MM.1S (cell line): ENCODE data around the gene PPP1R11.

Experiments used
- DNase-seq: peaks from one replicate; pipeline ENCODE4 v3.0.0-alpha.2; 2015
- H2AFZ ChIP-seq: fragments of 300-600 bp; sonication (generic); 2 replicates; pipeline ENCODE4 v1.6.0; 2016; ENCODE audit warnings: antibody characterized with exemption, low read length
- H3F3A ChIP-seq: fragments of 300-600 bp; sonication (generic); 2 replicates; pipeline ENCODE4 v1.6.1; 2016; ENCODE audit warnings: mild to moderate bottlenecking, antibody characterized with exemption, low read length, moderate library complexity, mixed read lengths; ENCODE audit not compliant: insufficient read depth
- H3K27ac ChIP-seq: fragments of 300-600 bp; sonication (generic); 2 replicates; pipeline ENCODE4 v1.5.1; 2016; ENCODE audit warnings: mild to moderate bottlenecking, low read length
- H3K27me3 ChIP-seq: fragments of 300-600 bp; sonication (generic); replicated peaks from 2 replicates; pipeline ENCODE4 v1.6.0; 2016; ENCODE audit warnings: low read length; ENCODE audit not compliant: insufficient read depth
- H3K36me3 ChIP-seq: fragments of 300-600 bp; sonication (generic); replicated peaks from 2 replicates; pipeline ENCODE4 v1.6.1; 2016; ENCODE audit warnings: mild to moderate bottlenecking, low read length, mixed read lengths; ENCODE audit not compliant: insufficient read depth
- H3K4me1 ChIP-seq: fragments of 300-600 bp; sonication (generic); 2 replicates; pipeline ENCODE4 v1.6.1; 2016; ENCODE audit warnings: low read length, mixed read lengths
- H3K4me2 ChIP-seq: fragments of 300-600 bp; sonication (generic); 2 replicates; pipeline ENCODE4 v1.6.0; 2016; ENCODE audit warnings: low read depth, low read length
- H3K4me3 ChIP-seq: fragments of 300-600 bp; sonication (generic); 2 replicates; pipeline ENCODE4 v1.5.1; 2016; ENCODE audit warnings: low read length, mixed read lengths
- H3K79me2 ChIP-seq: fragments of 300-600 bp; sonication (generic); 2 replicates; pipeline ENCODE4 v1.6.1; 2016; ENCODE audit warnings: mixed run types, low read length, mixed read lengths
- H3K9ac ChIP-seq: fragments of 300-600 bp; sonication (generic); 2 replicates; pipeline ENCODE4 v1.6.1; 2016; ENCODE audit warnings: low read length, mixed read lengths
- H3K9me2 ChIP-seq: fragments of 300-600 bp; sonication (generic); replicated peaks from 2 replicates; pipeline ENCODE4 v1.6.1; 2016; ENCODE audit warnings: mild to moderate bottlenecking, low read length, mixed read lengths; ENCODE audit not compliant: insufficient read depth
- H3K9me3 ChIP-seq: fragments of 300-600 bp; sonication (generic); replicated peaks from 2 replicates; pipeline ENCODE4 v1.6.1; 2016; ENCODE audit warnings: mild to moderate bottlenecking, low read length, mixed read lengths; ENCODE audit not compliant: insufficient read depth
- H4K20me1 ChIP-seq: fragments of 300-600 bp; sonication (generic); 2 replicates; pipeline ENCODE4 v1.6.1; 2016; ENCODE audit warnings: mild to moderate bottlenecking, low read length, moderate library complexity, mixed read lengths; ENCODE audit not compliant: insufficient read depth
- CTCF ChIP-seq: fragments of 300-600 bp; sonication (generic); IDR thresholded peaks from 2 replicates; pipeline ENCODE4 v1.5.1; 2016; ENCODE audit warnings: antibody characterized with exemption, low read length, mixed read lengths
- EZH2 ChIP-seq: fragments of 300-600 bp; sonication (generic); optimal IDR thresholded peaks from 2 replicates; pipeline ENCODE3; 2017; ENCODE audit warnings: low read depth, mild to moderate bottlenecking, antibody characterized with exemption, low read length, mixed read lengths
- EZH2phosphoT487 ChIP-seq: fragments of 300-600 bp; sonication (generic); IDR thresholded peaks from 2 replicates; pipeline ENCODE4 v1.6.1; 2018; ENCODE audit warnings: antibody characterized with exemption, low read length

The PPP1R11 gene

DNA sequence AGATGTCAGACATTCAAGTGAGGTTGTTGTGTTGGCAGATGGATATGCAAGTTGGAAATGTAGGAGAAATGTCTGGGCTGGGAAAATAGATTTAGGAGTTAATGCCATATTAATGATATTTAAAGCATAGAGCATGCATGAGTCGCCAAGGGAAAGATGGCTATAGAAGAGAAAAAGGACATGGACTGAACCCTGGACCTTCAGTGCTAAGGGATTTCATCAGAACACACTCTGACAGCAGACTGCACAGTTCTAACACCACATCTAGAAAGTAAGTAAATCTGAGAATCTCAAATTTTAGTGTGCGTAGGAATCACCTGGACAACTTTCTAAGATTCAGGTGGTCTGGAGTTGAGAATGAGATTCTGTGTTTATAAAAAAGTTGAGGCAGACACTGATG, 23.3 kb upstream of the PPP1R11 start:
- no peaks in the 10 kb centered on the region for H3K79me2 ChIP-seq
- DNase-seq, result no peak
- no peak overlapping the region for H3K4me2 ChIP-seq
- H3K4me1 ChIP-seq, result no peaks in the 10 kb centered on the region
- no peaks in the 10 kb centered on the region for H3F3A ChIP-seq
- no peak overlapping the region for H3K27ac ChIP-seq
- H3K9me3 ChIP-seq, result no peaks in the 10 kb centered on the region
- H3K9ac ChIP-seq, result no peak overlapping the region
- no peak overlapping the region for H3K4me3 ChIP-seq
- H4K20me1 ChIP-seq, result no peaks in the 10 kb centered on the region
- H2AFZ ChIP-seq, result no peak overlapping the region
- TF ChIP-seq EZH2 (no peak), EZH2phosphoT487 (no peak), CTCF (no peak)
- H3K36me3 ChIP-seq, result no peaks in the 10 kb centered on the region
- H3K9me2 ChIP-seq, result no peaks in the 10 kb centered on the region
- H3K27me3 ChIP-seq, result no peaks in the 10 kb centered on the region

DNA sequence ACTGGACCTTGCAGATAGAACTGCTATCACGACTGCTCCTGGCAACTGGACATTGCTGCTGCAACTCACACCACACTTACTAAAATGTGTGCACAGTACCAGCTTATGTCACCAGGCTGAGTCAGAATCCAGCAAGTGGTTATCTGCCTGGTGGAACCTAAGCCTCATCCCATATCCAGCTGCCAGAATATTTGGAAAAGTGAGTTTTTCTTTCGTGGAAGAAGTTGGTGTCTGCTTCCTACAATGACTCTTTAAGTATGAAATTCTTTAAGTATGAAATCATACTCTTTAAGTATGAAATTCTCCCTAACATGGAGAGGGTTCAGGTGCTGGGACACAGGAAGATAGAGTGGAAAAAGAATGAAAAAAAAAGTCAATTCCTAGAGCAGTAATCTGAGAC, 22.4 kb upstream of the PPP1R11 start:
- Histone ChIP-seq H3K27ac (no peak overlapping the region), H3K4me2 (no peak overlapping the region), H3K79me2 (no peaks in the 10 kb centered on the region), H2AFZ (no peak overlapping the region), H3K9me3 (no peaks in the 10 kb centered on the region), H3K9me2 (no peaks in the 10 kb centered on the region), H3K36me3 (no peaks in the 10 kb centered on the region), H3K27me3 (no peaks in the 10 kb centered on the region), H3K9ac (no peak overlapping the region), H4K20me1 (no peaks in the 10 kb centered on the region), H3K4me1 (no peaks in the 10 kb centered on the region), H3F3A (no peaks in the 10 kb centered on the region), H3K4me3 (no peak overlapping the region)
- DNase-seq, result no peak
- TF ChIP-seq CTCF, result no peak
- TF ChIP-seq EZH2, result no peak
- no peak for TF ChIP-seq EZH2phosphoT487

- H2AFZ ChIP-seq, result no peak overlapping the region
- no peak overlapping the region for H3K9ac ChIP-seq
- no peaks in the 10 kb centered on the region for H3K27me3 ChIP-seq
- no peak for DNase-seq
- no peaks in the 10 kb centered on the region for H3K4me1 ChIP-seq
- H3K36me3 ChIP-seq, result no peaks in the 10 kb centered on the region
- no peak overlapping the region for H3K4me3 ChIP-seq
- TF ChIP-seq EZH2, result no peak
- no peak for TF ChIP-seq CTCF
- no peak for TF ChIP-seq EZH2phosphoT487
- no peaks in the 10 kb centered on the region for H3F3A ChIP-seq
- H3K4me2 ChIP-seq, result no peak overlapping the region
- no peaks in the 10 kb centered on the region for H4K20me1 ChIP-seq
- H3K79me2 ChIP-seq, result no peaks in the 10 kb centered on the region
- no peak overlapping the region for H3K27ac ChIP-seq
- H3K9me2 ChIP-seq, result no peaks in the 10 kb centered on the region
- H3K9me3 ChIP-seq, result no peaks in the 10 kb centered on the region
These were observed 19.8 kb upstream of the PPP1R11 start for GRCh38 chr6:30047220-30047619.
